Gastrocnemius medialis (tissue), 4 donors: Measurements from ENCODE around the gene WDR7. TPM values are rescaled to one million over a fixed set of nuclear protein-coding genes. Genes with fewer than 3 reads are reported as not detected.

Experiments
- ATAC-seq, 2 donors: fragments of 150-250 bp; one replicate each; pipeline ENCODE4 v1.9.1; 2016
- DNase-seq, 2 donors: peaks; one replicate each; pipeline ENCODE4 v3.0.0-alpha.2; 2019
- H3K27ac ChIP-seq, 4 donors: fragments of 200-600 bp; sonication (generic); 1 replicate in 1 of 4; 2 replicates in 3 of 4; pipeline ENCODE4 v1.5.1; 2016 to 2018; ENCODE audit warnings: mild to moderate bottlenecking in 2 of 4, moderate library complexity in 1 of 4
- H3K27me3 ChIP-seq, 3 donors: fragments of 200-600 bp; sonication (generic) in 2 of 3; 1 replicate in 1 of 3; 2 replicates in 2 of 3; pipeline versions ENCODE4 v1.5.1 to v1.6.0; 2016 to 2019; ENCODE audit warnings: mild to moderate bottlenecking in 1 of 3, moderate library complexity in 1 of 3
- H3K36me3 ChIP-seq, 2 donors: fragments of 200-600 bp; sonication (generic) in 1 of 2; one replicate each; pipeline ENCODE4 v1.5.1; 2017 to 2018
- H3K4me1 ChIP-seq, 2 donors: fragments of 200-600 bp; sonication (generic) in 1 of 2; one replicate each; pipeline ENCODE4 v1.5.1; 2016 to 2017; ENCODE audit warnings: mild to moderate bottlenecking in 2 of 2
- H3K4me3 ChIP-seq, 4 donors: fragments of 200-600 bp; sonication (generic) in 3 of 4; 1 replicate in 1 of 4; 2 replicates in 3 of 4; pipeline ENCODE4 v1.5.1; 2016 to 2019; ENCODE audit warnings: mild to moderate bottlenecking in 2 of 4
- H3K9me3 ChIP-seq, 3 donors: fragments of 200-600 bp; sonication (generic) in 2 of 3; 1 replicate in 1 of 3; 2 replicates in 2 of 3; pipeline ENCODE4 v1.5.1; 2016 to 2019
- CTCF ChIP-seq, 5 experiments: fragments of 450-650 bp in 3 of 5; fragments of 200-600 bp in 2 of 5; sonication (generic) in 2 of 5; IDR thresholded peaks in 4 of 5; conservative IDR thresholded peaks in 1 of 5; 1 replicate in 4 of 5; 2 replicates in 1 of 5; pipeline ENCODE4 v1.5.1; 2016 to 2019; ENCODE audit warnings: antibody characterized with exemption in 5 of 5, mild to moderate bottlenecking in 3 of 5, moderate library complexity in 3 of 5
- POLR2A ChIP-seq, 2 donors: fragments of 450-650 bp; IDR thresholded peaks; one replicate each; pipeline ENCODE4 v1.6.1; 2017; ENCODE audit warnings: antibody characterized with exemption in 2 of 2, mild to moderate bottlenecking in 2 of 2, moderate library complexity in 2 of 2
- in situ Hi-C, 4 donors: fragments of 200-750 bp; cut with MboI; loops; one replicate each; pipeline versions ENCODE4 v1.15.0 to v1.8.0; 2017; ENCODE audit warnings: low sequenced_read_pairs in 4 of 4
- intact Hi-C: fragments of 100-400 bp; cut with DNase I; formaldehyde crosslinking; loops from one replicate; pipeline ENCODE4 v1.15.1; 2023; ENCODE audit warnings: low total_unique reads
- total RNA-seq, 4 donors: library from RNA; depleted of rRNA; stranded (reverse); fragments of >200 nt; gene quantifications; one replicate each; pipeline versions ENCODE4 v1.1.0 to v1.2.3, GENCODE V29; 2016

WDR7 gene
- total RNA-seq, 4 donors from 2014 or later: 20.5 to 24.2 (median 21.8) TPM

- ATAC-seq (no peak), DNase-seq (no peak)
- peaks cover 0 to 2% (median 0%) of the 10 kb centered on the region in 3 donors for H3K27me3 ChIP-seq
- in situ Hi-C loops (loop anchor here in 1 of 4 donors (25.0 kb wide), 1 partner anchor 111 kb away; no protein-coding TSS in a partner anchor), intact Hi-C loops (no loop called here)
- no peak overlapping the region for H3K27ac ChIP-seq
- no peak overlapping the region for H3K4me3 ChIP-seq
- no peaks in the 10 kb centered on the region for H3K4me1 ChIP-seq
- H3K36me3 ChIP-seq: no peaks in the 10 kb centered on the region
- TF ChIP-seq CTCF (IDR thresholded peaks at IDR 0.05 in 4 of 5, conservative IDR thresholded peaks at IDR 0.05 in 1 of 5): no peak
- H3K9me3 ChIP-seq: no peaks in the 10 kb centered on the region
Measured at GRCh38 chr18:57073501-57074187, 422.5 kb downstream of the WDR7 start.

GRCh38 chr18:57075716-57076400 lies 424.7 kb downstream of the WDR7 start:
- in situ Hi-C loops: no loop called here
- DNase-seq (no peak), ATAC-seq (no peak)
- H3K27me3 ChIP-seq: peaks cover 0 to 2% (median 0%) of the 10 kb centered on the region in 3 donors
- no peaks in the 10 kb centered on the region for H3K9me3 ChIP-seq
- TF ChIP-seq POLR2A (IDR thresholded peaks at IDR 0.05): no peak
- TF ChIP-seq CTCF (IDR thresholded peaks at IDR 0.05 in 4 of 5, conservative IDR thresholded peaks at IDR 0.05 in 1 of 5): no peak
- H3K27ac ChIP-seq: no peak overlapping the region
- H3K4me1 ChIP-seq: no peaks in the 10 kb centered on the region
- no peak overlapping the region for H3K4me3 ChIP-seq
- H3K36me3 ChIP-seq: no peaks in the 10 kb centered on the region
- intact Hi-C loops: no loop called here

- Histone ChIP-seq H3K4me3 (no peak overlapping the region), H3K27me3 (peaks cover 0 to 2% (median 0%) of the 10 kb centered on the region in 3 donors), H3K9me3 (no peaks in the 10 kb centered on the region), H3K4me1 (no peaks in the 10 kb centered on the region), H3K27ac (no peak overlapping the region), H3K36me3 (no peaks in the 10 kb centered on the region)
- intact Hi-C loops: no loop called here
- no peak for TF ChIP-seq POLR2A (IDR thresholded peaks at IDR 0.05)
- TF ChIP-seq CTCF (IDR thresholded peaks at IDR 0.05 in 4 of 5, conservative IDR thresholded peaks at IDR 0.05 in 1 of 5): no peak
- in situ Hi-C loops: no loop called here
- no peak for DNase-seq
- ATAC-seq: no peak
Measured at GRCh38 chr18:57077005-57077765, 426.0 kb downstream of the WDR7 start.

GRCh38 chr18:57077786-57078552 lies 426.8 kb downstream of the WDR7 start:
- ATAC-seq: no peak
- no peak for DNase-seq
- TF ChIP-seq CTCF (IDR thresholded peaks at IDR 0.05 in 4 of 5, conservative IDR thresholded peaks at IDR 0.05 in 1 of 5) (no peak), POLR2A (IDR thresholded peaks at IDR 0.05) (no peak)
- Histone ChIP-seq H3K27ac (no peak overlapping the region), H3K4me1 (no peaks in the 10 kb centered on the region), H3K4me3 (no peak overlapping the region), H3K27me3 (peaks cover 0 to 2% (median 0%) of the 10 kb centered on the region in 3 donors), H3K9me3 (no peaks in the 10 kb centered on the region), H3K36me3 (no peaks in the 10 kb centered on the region)
- in situ Hi-C loops: no loop called here
- intact Hi-C loops: no loop called here
